OCI-LY3 (cell line): Measurements from ENCODE around the gene COPA.

Experiments used
- H2AFZ ChIP-seq: fragments of 200-600, 300-600 bp; shearing (Covaris generic); 2 replicates; pipeline ENCODE4 v1.6.0; 2014; ENCODE audit warnings: antibody characterized with exemption, low read depth, low read length
- H3K27ac ChIP-seq: fragments of 200-600, 300-600 bp; sonication (generic); 2 replicates; pipeline ENCODE4 v1.5.1; 2014; ENCODE audit warnings: mild to moderate bottlenecking, low read length, moderate library complexity, mixed read lengths
- H3K27me3 ChIP-seq: fragments of 200-600, 300-600 bp; sonication (generic); 2 replicates; pipeline ENCODE4 v1.6.1; 2014; ENCODE audit warnings: low read depth, low read length, mixed read lengths
- H3K36me3 ChIP-seq: fragments of 200-600, 300-600 bp; sonication (generic); replicated peaks from 2 replicates; pipeline ENCODE3; 2014; ENCODE audit warnings: low read depth, low read length, mixed read lengths
- H3K4me1 ChIP-seq: fragments of 300-600, 200-600 bp; sonication (generic); 2 replicates; pipeline ENCODE4 v1.6.1; 2014; ENCODE audit warnings: low read length, mixed read lengths
- H3K4me2 ChIP-seq: fragments of 200-600, 300-600 bp; sonication (generic); 2 replicates; pipeline ENCODE4 v1.6.1; 2014; ENCODE audit warnings: low read length, mixed read lengths
- H3K4me3 ChIP-seq: fragments of 300-600, 200-600 bp; sonication (generic); 2 replicates; pipeline ENCODE4 v1.5.1; 2014; ENCODE audit warnings: antibody characterized with exemption, mild to moderate bottlenecking, low read length, moderate library complexity
- H3K79me2 ChIP-seq: fragments of 300-600, 200-600 bp; shearing (Covaris generic); 2 replicates; pipeline ENCODE4 v1.6.1; 2014; ENCODE audit warnings: mild to moderate bottlenecking, low read length, mixed read lengths
- H3K9ac ChIP-seq: fragments of 300-600, 200-600 bp; shearing (Covaris generic); 2 replicates; pipeline ENCODE4 v1.6.0; 2014; ENCODE audit warnings: mild to moderate bottlenecking, low read length, moderate library complexity
- H3K9me3 ChIP-seq: fragments of 200-600, 300-600 bp; shearing (Covaris generic); 2 replicates; pipeline ENCODE4 v1.6.1; 2014; ENCODE audit warnings: low read length, mixed read lengths; ENCODE audit not compliant: insufficient read depth
- H4K20me1 ChIP-seq: fragments of 200-600, 300-600 bp; sonication (generic); 2 replicates; pipeline ENCODE4 v1.6.1; 2016; ENCODE audit warnings: low read length, mixed read lengths; ENCODE audit not compliant: insufficient read depth
- EZH2phosphoT487 ChIP-seq: fragments of 200-600 bp; shearing (Covaris generic); IDR thresholded peaks from 2 replicates; pipeline ENCODE4 v1.6.1; 2018; ENCODE audit warnings: antibody characterized with exemption, mixed run types, low read depth
- TF ChIP-seq, protein P1 (sequence below): fragments of 200-600, 300-600 bp; sonication (generic); IDR thresholded peaks from 2 replicates; pipeline ENCODE4 v1.5.1; 2014; ENCODE audit warnings: antibody characterized with exemption, low read length, low read depth

The COPA gene

DNA sequence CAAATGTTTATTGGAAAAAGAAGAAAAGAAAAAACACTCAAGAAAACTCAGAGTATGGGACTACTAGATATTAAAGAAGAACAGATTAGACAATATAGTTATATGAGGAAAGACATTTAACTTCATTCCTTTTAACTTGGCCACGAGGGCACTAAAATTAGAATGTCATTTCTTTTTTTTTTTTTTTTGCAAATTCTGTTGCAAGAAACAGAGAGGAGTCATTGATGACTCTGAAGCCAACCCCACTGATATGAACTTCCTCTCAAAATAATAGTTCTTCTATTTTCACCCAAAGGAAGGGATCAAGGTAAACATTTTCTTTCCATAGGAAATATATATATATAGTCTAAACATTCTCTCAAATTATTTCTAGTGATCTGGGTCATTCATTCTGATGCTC lies 33.5 kb downstream of the COPA start:
- TF ChIP-seq EZH2phosphoT487: no peak
- TF ChIP-seq, protein P1, sequence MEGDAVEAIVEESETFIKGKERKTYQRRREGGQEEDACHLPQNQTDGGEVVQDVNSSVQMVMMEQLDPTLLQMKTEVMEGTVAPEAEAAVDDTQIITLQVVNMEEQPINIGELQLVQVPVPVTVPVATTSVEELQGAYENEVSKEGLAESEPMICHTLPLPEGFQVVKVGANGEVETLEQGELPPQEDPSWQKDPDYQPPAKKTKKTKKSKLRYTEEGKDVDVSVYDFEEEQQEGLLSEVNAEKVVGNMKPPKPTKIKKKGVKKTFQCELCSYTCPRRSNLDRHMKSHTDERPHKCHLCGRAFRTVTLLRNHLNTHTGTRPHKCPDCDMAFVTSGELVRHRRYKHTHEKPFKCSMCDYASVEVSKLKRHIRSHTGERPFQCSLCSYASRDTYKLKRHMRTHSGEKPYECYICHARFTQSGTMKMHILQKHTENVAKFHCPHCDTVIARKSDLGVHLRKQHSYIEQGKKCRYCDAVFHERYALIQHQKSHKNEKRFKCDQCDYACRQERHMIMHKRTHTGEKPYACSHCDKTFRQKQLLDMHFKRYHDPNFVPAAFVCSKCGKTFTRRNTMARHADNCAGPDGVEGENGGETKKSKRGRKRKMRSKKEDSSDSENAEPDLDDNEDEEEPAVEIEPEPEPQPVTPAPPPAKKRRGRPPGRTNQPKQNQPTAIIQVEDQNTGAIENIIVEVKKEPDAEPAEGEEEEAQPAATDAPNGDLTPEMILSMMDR: no peak
- Histone ChIP-seq H3K79me2 (no peaks in the 10 kb centered on the region), H3K4me2 (no peak overlapping the region), H4K20me1 (0 out of 2 replicates have a peak, but pooled peaks cover 4% of the 10 kb centered on the region), H3K27ac (no peak overlapping the region), H3K4me3 (no peak overlapping the region), H3K9me3 (no peaks in the 10 kb centered on the region), H3K36me3 (peaks cover 89% of the 10 kb centered on the region), H2AFZ (no peak overlapping the region), H3K9ac (no peak overlapping the region), H3K4me1 (no peaks in the 10 kb centered on the region), H3K27me3 (no peaks in the 10 kb centered on the region)

DNA sequence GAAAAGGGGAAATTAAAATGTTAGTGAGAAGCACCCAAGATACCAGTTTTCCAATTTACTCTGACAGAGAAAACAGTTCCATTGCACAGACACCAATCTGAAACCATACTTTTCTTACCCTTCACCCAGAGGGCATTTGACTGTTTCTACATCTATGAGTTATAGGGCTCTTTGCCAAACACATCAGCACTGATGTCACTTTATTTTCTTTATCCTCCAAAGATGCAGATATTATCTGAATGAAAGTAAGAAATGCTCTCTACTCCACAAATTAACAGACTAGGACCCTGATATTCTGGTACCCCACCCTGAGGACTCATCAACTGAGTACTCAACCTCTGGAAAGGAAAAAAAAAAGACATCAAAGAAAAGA lies 33.9 kb downstream of the COPA start:
- Histone ChIP-seq H3K4me1 (no peaks in the 10 kb centered on the region), H4K20me1 (0 out of 2 replicates have a peak, but pooled peaks cover 4% of the 10 kb centered on the region), H3K27ac (no peak overlapping the region), H3K4me2 (no peak overlapping the region), H3K79me2 (no peaks in the 10 kb centered on the region), H3K4me3 (no peak overlapping the region), H3K27me3 (no peaks in the 10 kb centered on the region), H2AFZ (no peak overlapping the region), H3K9ac (no peak overlapping the region), H3K36me3 (peaks cover 86% of the 10 kb centered on the region), H3K9me3 (no peaks in the 10 kb centered on the region)
- TF ChIP-seq, protein P1: no peak

DNA sequence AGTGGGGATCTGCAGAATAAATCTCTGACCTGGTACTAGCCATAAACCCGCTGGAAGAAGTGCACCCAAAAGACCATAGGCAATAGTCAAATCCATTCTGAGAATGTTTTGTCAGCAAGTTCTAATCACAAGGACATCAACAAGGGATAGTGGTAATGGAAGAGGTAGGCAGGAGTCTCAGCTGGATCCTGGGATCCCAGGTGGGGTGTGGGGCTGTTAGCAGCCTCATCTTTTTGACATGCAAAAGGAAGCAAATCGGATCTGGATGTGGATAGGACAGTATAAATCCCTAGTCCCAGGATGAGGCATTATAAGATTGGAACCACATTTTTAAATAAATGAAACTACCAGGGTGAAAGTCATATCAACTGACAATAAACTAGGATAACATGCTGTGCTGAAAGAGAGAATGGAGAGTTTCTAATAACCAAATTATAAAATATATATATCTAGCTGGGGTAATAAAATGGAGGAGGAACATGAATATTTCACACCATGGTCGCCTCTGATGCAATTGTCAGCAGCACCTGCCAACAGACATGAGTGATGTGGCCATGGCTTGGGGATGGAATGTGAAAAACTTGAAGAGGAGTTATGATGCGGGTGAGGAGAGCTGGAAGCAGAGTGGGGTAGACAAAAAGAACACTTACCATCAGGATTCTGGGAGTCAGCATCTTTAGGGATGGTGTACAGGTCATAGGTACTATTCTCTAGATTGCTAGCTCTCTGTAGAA lies 34.4 kb downstream of the COPA start:
- Histone ChIP-seq H3K9ac (no peak overlapping the region), H3K4me3 (no peak overlapping the region), H3K4me2 (no peak overlapping the region), H3K27ac (no peak overlapping the region), H2AFZ (no peak overlapping the region), H3K36me3 (peaks cover 84% of the 10 kb centered on the region), H3K27me3 (no peaks in the 10 kb centered on the region), H4K20me1 (0 out of 2 replicates have a peak, but pooled peaks cover 4% of the 10 kb centered on the region), H3K9me3 (no peaks in the 10 kb centered on the region), H3K4me1 (no peaks in the 10 kb centered on the region), H3K79me2 (no peaks in the 10 kb centered on the region)
- no peak for TF ChIP-seq EZH2phosphoT487
- TF ChIP-seq, protein P1: no peak

DNA sequence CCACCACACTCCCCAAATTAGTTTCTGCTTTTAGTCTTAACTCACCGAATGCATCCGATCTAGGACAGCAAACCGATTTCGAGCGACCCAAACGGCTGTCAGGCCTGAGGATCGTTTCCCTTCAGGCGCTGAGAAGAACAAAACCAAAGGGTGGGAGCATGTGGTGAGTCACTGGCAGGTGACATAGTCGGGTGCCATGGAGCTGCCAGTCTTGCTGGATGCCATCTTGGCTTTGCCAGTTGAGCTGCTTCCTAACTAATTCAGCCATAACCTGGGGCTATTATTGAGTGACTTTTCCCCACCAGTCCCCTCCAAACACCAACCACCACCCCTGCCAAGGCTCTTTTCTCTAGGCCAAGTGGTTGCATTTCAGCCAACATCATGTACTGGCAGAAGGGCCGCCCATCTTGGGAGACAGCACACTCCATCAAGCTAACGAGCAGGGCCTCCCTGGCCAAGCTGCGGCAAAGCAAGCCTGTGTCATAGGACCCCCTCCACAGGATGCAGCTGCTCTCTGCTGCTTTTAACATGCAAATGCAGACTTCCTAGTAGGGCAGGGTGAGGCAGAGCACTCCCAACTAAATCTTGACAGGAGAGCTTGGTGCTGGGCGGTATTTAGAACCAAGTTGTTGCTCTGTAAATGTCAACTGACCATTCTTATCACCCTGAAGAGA lies 35.8 kb downstream of the COPA start:
- TF ChIP-seq, protein P1: no peak
- TF ChIP-seq EZH2phosphoT487: no peak
- no peaks in the 10 kb centered on the region for H3K4me1 ChIP-seq

More for the DNA sequence above, 35.8 kb downstream of the COPA start:
- Histone ChIP-seq H3K9me3 (no peaks in the 10 kb centered on the region), H3K79me2 (no peaks in the 10 kb centered on the region), H2AFZ (no peak overlapping the region), H3K4me2 (no peak overlapping the region), H3K36me3 (peaks cover 79% of the 10 kb centered on the region), H3K27ac (no peak overlapping the region), H3K9ac (no peak overlapping the region), H4K20me1 (0 out of 2 replicates have a peak, but pooled peaks cover 4% of the 10 kb centered on the region), H3K27me3 (no peaks in the 10 kb centered on the region), H3K4me3 (no peak overlapping the region)
